HepG2 (cell line): Measurements from ENCODE around the gene SYCE3. TPM values are rescaled to one million over a fixed set of nuclear protein-coding genes. Genes with fewer than 3 reads are reported as not detected.

ENCODE experiments used
- ATAC-seq: fragments of 200-7000 bp; cut with Tn5 transposase; 3 replicates; pipeline ENCODE4 v1.9.1; 2020; ENCODE audit warnings: mild to moderate bottlenecking, moderate library complexity
- BruUV-seq: library from RNA; stranded (reverse); fragments of 400-500 nt; replicated peaks from 2 replicates; lab custom pipeline; 2021; lab: Mats Ljungman, UMichigan
- CTCF ChIA-PET: fragments of 300-600 bp; formaldehyde crosslinking; extraction: SDS; loops from one replicate; lab custom pipeline; 2021; ENCODE audit warnings: low total read pairs, inconsistent platforms, low intra/inter-chr PET ratio; lab: Yijun Ruan, JAX
- POLR2A ChIA-PET: fragments of 350-600 bp; sonication (Branson Sonifier 250); formaldehyde crosslinking; loops from one replicate; lab custom pipeline; 2020; ENCODE audit warnings: antibody characterized with exemption, inconsistent platforms; lab: Yijun Ruan, JAX
- DNase-seq: peaks from one replicate; pipeline ENCODE4 v3.0.0-alpha.2; 2015; ENCODE audit warnings: low spot score
- FAIRE-seq: peaks from 3 replicates; lab custom pipeline; 2011; peaks lifted over from hg19 to GRCh38; lab: Jason Lieb, UNC
- H2AFZ ChIP-seq: one replicate; pipeline ENCODE4 v1.6.1; 2011; ENCODE audit warnings: low read length, inconsistent platforms
- H3K27ac ChIP-seq: fragments of 300-600 bp; 3 replicates; pipeline ENCODE4 v1.8.0; 2011; ENCODE audit warnings: mixed run types, mild to moderate bottlenecking, mixed read lengths, low read length, inconsistent platforms; ENCODE audit not compliant: insufficient read depth; ENCODE audit errors: extremely low read length
- H3K27me3 ChIP-seq, 2 experiments: fragments of 200-600 bp in 1 of 2; 2 replicates in 1 of 2; 3 replicates in 1 of 2; pipeline versions ENCODE4 v1.6.0 to v1.8.0; 2011; ENCODE audit warnings: low read length in 2 of 2, mild to moderate bottlenecking in 2 of 2, moderate library complexity in 2 of 2, inconsistent platforms in 1 of 2; ENCODE audit not compliant: insufficient read depth in 2 of 2, control insufficient read depth in 1 of 2
- H3K36me3 ChIP-seq, 2 experiments: fragments of 200-600 bp in 1 of 2; replicated peaks in 1 of 2; 2 replicates in 1 of 2; 3 replicates in 1 of 2; pipeline versions ENCODE4 v1.5.1 to v1.8.0; 2011; ENCODE audit warnings: low read length in 2 of 2, inconsistent platforms in 1 of 2; ENCODE audit not compliant: insufficient read depth in 2 of 2, control insufficient read depth in 1 of 2
- H3K4me1 ChIP-seq: 2 replicates; pipeline ENCODE4 v1.5.1; 2012; ENCODE audit warnings: low read length, inconsistent platforms; ENCODE audit not compliant: insufficient read depth
- H3K4me2 ChIP-seq: 2 replicates; pipeline ENCODE4 v1.6.0; 2011; ENCODE audit warnings: low read depth, low read length, inconsistent platforms
- H3K4me3 ChIP-seq, 3 experiments: fragments of 200-600 bp in 1 of 3; sonication (generic), shearing (Covaris generic) in 1 of 3; replicated peaks in 1 of 3; 2 replicates each; pipeline ENCODE4 v1.5.1; 2011 to 2016; ENCODE audit warnings: low read length in 3 of 3, inconsistent platforms in 2 of 3, low read depth in 2 of 3, mild to moderate bottlenecking in 2 of 3, control low read depth in 1 of 3, mixed read lengths in 1 of 3; ENCODE audit not compliant: insufficient read depth in 1 of 3
- H3K79me2 ChIP-seq: one replicate; pipeline ENCODE4 v1.6.1; 2011; ENCODE audit warnings: low read length, inconsistent platforms; ENCODE audit not compliant: insufficient read depth
- H3K9ac ChIP-seq: 2 replicates; pipeline ENCODE4 v1.6.0; 2011; ENCODE audit warnings: mild to moderate bottlenecking, low read depth, low read length, inconsistent platforms; ENCODE audit not compliant: insufficient read depth
- H3K9me3 ChIP-seq: 2 replicates; pipeline ENCODE4 v1.5.1; 2012; ENCODE audit warnings: mild to moderate bottlenecking, low read length
- H4K20me1 ChIP-seq: 2 replicates; pipeline ENCODE4 v1.6.0; 2011; ENCODE audit warnings: inconsistent platforms, mild to moderate bottlenecking, low read length, moderate library complexity; ENCODE audit not compliant: insufficient read depth
- MAFF ChIP-seq: IDR thresholded peaks from 2 replicates; pipeline ENCODE4 v1.6.1; 2011; ENCODE audit warnings: low read depth, low read length, improper control_type of control experiment
- NFE2L2 ChIP-seq: fragments of 150-350 bp; IDR thresholded peaks from 2 replicates; pipeline ENCODE4 v1.6.1; 2014; ENCODE audit warnings: low read length
- PRDM15 ChIP-seq: sonication (generic); formaldehyde crosslinking; IDR thresholded peaks from 2 replicates; pipeline ENCODE4 v1.4.0; 2020; ENCODE audit warnings: missing genetic modification reagents
- RCOR2 ChIP-seq: IDR thresholded peaks from 2 replicates; pipeline ENCODE4 v1.6.1; 2016; ENCODE audit warnings: missing biosample characterization, missing genetic modification reagents
- REL ChIP-seq: sonication (generic); formaldehyde crosslinking; conservative IDR thresholded peaks from 2 replicates; pipeline ENCODE4 v1.8.0; 2022; ENCODE audit warnings: mild to moderate bottlenecking, missing genetic modification reagents, moderate library complexity
- RNF2 ChIP-seq: fragments of 450-650 bp; conservative IDR thresholded peaks from 2 replicates; pipeline ENCODE4 v1.6.1; 2016; ENCODE audit warnings: low read depth
- ZNF17 ChIP-seq: sonication (generic); formaldehyde crosslinking; IDR thresholded peaks from 2 replicates; pipeline ENCODE4 v1.5.0; 2020; ENCODE audit warnings: mild to moderate bottlenecking, missing genetic modification reagents
- ZNF766 ChIP-seq: sonication (generic); formaldehyde crosslinking; IDR thresholded peaks from 2 replicates; pipeline ENCODE4 v1.5.0; 2020; ENCODE audit warnings: missing genetic modification reagents, borderline replicate concordance
- ZNF772 ChIP-seq: sonication (generic); formaldehyde crosslinking; IDR thresholded peaks from 2 replicates; pipeline ENCODE4 v1.5.0; 2020; ENCODE audit warnings: mild to moderate bottlenecking, missing genetic modification reagents
- WGBS: methylation state at CpG from one replicate; pipeline ENCODE4 v1.1.6; 2017; ENCODE audit warnings: low lambda C conversion rate; 5-methylcytosine and 5-hydroxymethylcytosine counted together
- in situ Hi-C: cut with HindIII; loops from 2 replicates; pipeline ENCODE4 v1.10.0; 2017; ENCODE audit warnings: low pct_unique_long_range_greater_than_20kb; ENCODE audit not compliant: extremely low pct_ligation_motif_present
- intact Hi-C: fragments of 100-400 bp; cut with micrococcal nuclease; formaldehyde crosslinking; loops from one replicate; pipeline ENCODE4 v1.10.0; 2022; ENCODE audit not compliant: unreplicated experiment
- polyA plus RNA-seq, 8 experiments: library from polyadenylated mRNA; depleted of rRNA in 3 of 8; stranded (reverse) in 7 of 8; unstranded in 1 of 8; fragments of >200 nt; fragmentation: Illumina TruSeq in 4 of 8; extraction: Trizol in 4 of 8; gene quantifications; 2 replicates each; pipeline versions ENCODE4 v1.2.1 to v1.2.3, GENCODE V29; 2011 to 2016; ENCODE audit warnings: low read depth in 4 of 8, missing spikeins in 1 of 8, mixed read lengths in 1 of 8; ENCODE audit not compliant: insufficient read depth in 1 of 8
- total RNA-seq, 5 experiments: library from RNA; depleted of rRNA; stranded (reverse); fragments of >200 nt; fragmentation: Illumina TruSeq; extraction: Trizol; gene quantifications; 2 replicates each; pipeline ENCODE4 v1.2.3, GENCODE V29; 2016; ENCODE audit warnings: low read depth in 1 of 5
- TF ChIP-seq, protein P1 (sequence below): sonication (generic); formaldehyde crosslinking; IDR thresholded peaks from 2 replicates; pipeline ENCODE4 v1.5.1; 2020; ENCODE audit warnings: mild to moderate bottlenecking, missing genetic modification reagents
- TF ChIP-seq, protein P2 (sequence below): sonication (generic); formaldehyde crosslinking; IDR thresholded peaks from 2 replicates; pipeline ENCODE4 v1.5.0; 2020; ENCODE audit warnings: mild to moderate bottlenecking, missing genetic modification reagents, borderline replicate concordance

SYCE3 gene
- total and polyA plus RNA-seq, 2 of the 13 experiments (the other 11 are each of a cell fraction or from before 2014, with no cell fraction given): not detected

DNA sequence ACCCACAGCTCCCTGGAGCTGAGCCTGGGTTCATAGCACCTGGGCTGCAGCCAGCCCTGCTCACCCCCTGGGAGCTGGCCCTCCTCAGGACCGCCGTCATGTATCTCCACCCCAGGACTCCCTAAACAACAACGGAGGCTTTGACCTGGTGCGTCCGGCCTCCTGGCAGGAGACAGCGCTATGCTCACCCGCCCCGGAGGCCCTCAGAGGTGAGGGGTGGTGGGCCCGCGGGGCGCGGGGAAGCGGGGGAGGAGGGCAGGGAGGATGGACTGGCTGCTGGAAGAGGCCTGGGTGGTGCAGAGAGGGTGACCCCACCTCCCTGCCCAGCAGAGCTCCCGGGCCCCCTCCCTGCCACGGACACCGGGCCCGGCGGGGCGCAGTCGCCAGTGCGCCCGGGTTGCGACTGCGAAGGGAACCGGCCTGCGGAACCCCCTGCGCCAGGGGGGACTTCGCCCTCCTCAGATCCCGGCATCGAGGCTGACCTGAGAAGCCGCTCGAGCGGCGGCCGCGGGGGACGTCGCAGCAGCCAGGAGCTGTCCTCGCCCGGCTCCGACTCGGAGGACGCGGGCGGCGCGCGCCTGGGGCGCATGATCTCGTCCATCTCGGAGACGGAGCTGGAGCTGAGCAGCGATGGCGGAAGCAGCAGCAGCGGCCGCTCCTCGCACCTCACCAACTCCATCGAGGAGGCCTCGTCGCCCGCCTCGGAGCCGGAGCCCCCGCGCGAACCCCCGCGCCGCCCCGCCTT is 41.0 kb upstream of the SYCE3 start (continued):
- TF ChIP-seq PRDM15 (CRISPR knock-in tag) (no peak), ZNF772 (CRISPR knock-in tag) (no peak), REL (CRISPR knock-in tag) (no peak)
- TF ChIP-seq, all 625 proteins: peak for 0

DNA sequence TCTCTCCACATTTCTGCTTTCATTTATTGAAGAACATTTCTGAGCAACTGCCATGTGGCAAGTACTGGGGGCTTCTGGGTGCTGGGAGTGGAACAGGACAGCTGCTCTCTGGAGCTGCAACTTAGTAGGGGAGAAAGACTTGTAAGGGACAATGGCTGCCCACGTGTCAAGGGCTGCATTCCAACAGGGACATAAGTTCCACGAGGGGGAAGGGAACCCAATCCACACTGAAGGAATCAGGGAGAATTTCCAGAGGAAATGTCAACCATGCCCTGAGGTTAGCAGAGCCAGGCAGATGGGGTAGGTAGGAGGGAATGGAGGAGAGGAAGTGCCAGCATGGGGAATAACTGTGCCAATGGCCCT is 39.6 kb upstream of the SYCE3 start:
- DNase-seq (no peak), ATAC-seq (no peak), FAIRE-seq (no peak)
- H4K20me1 ChIP-seq: no peaks in the 10 kb centered on the region; the same call in 1 of the 2 replicates
- no peak overlapping the region for H3K9ac ChIP-seq
- WGBS: 11% methylated on average over 2 of the region's 2 CpGs
- no peak overlapping the region for H2AFZ ChIP-seq
- H3K27me3 ChIP-seq: peaks cover 0 to 2% of the 10 kb centered on the region in 2 experiments; a peak in 2 of 5 replicates
- no peak overlapping the region for H3K4me2 ChIP-seq
- peaks cover 15% of the 10 kb centered on the region for H3K4me1 ChIP-seq
- no peaks in the 10 kb centered on the region for H3K9me3 ChIP-seq
- in situ Hi-C loops (no loop called here), intact Hi-C loops (no loop called here)
- no peaks in the 10 kb centered on the region for H3K36me3 ChIP-seq
- ChIA-PET POLR2A (interaction anchor here (1.1 kb wide), 1 partner anchor 20 kb away, joined by 4 read pairs; the partner anchor contains the start of gene CHKB), CTCF (no interaction called here)
- no peaks in the 10 kb centered on the region for H3K79me2 ChIP-seq
- H3K27ac ChIP-seq: no peak overlapping the region
- H3K4me3 ChIP-seq: no peak overlapping the region
- no TSS peak for BruUV-seq
- TF ChIP-seq ZNF17 (no peak), MAFF (no peak), ZNF766 (CRISPR knock-in tag) (no peak), NFE2L2 (no peak), RNF2 (no peak), RCOR2 (CRISPR knock-in tag) (no peak)
- TF ChIP-seq, protein P1, sequence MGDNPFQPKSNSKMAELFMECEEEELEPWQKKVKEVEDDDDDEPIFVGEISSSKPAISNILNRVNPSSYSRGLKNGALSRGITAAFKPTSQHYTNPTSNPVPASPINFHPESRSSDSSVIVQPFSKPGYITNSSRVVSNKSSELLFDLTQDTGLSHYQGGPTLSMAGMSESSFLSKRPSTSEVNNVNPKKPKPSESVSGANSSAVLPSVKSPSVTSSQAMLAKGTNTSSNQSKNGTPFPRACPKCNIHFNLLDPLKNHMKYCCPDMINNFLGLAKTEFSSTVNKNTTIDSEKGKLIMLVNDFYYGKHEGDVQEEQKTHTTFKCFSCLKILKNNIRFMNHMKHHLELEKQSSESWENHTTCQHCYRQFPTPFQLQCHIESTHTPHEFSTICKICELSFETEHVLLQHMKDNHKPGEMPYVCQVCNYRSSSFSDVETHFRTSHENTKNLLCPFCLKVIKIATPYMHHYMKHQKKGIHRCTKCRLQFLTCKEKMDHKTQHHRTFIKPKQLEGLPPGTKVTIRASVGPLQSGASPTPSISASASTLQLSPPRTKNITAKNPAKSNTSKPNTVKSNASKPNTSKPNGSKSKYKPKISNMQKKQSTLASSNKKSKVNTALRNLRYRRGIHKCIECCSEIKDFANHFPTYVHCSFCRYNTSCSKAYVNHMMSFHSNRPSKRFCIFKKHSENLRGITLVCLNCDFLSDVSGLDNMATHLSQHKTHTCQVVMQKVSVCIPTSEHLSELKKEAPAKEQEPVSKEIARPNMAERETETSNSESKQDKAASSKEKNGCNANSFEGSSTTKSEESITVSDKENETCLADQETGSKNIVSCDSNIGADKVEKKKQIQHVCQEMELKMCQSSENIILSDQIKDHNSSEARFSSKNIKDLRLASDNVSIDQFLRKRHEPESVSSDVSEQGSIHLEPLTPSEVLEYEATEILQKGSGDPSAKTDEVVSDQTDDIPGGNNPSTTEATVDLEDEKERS: no peak
- TF ChIP-seq, protein P2, sequence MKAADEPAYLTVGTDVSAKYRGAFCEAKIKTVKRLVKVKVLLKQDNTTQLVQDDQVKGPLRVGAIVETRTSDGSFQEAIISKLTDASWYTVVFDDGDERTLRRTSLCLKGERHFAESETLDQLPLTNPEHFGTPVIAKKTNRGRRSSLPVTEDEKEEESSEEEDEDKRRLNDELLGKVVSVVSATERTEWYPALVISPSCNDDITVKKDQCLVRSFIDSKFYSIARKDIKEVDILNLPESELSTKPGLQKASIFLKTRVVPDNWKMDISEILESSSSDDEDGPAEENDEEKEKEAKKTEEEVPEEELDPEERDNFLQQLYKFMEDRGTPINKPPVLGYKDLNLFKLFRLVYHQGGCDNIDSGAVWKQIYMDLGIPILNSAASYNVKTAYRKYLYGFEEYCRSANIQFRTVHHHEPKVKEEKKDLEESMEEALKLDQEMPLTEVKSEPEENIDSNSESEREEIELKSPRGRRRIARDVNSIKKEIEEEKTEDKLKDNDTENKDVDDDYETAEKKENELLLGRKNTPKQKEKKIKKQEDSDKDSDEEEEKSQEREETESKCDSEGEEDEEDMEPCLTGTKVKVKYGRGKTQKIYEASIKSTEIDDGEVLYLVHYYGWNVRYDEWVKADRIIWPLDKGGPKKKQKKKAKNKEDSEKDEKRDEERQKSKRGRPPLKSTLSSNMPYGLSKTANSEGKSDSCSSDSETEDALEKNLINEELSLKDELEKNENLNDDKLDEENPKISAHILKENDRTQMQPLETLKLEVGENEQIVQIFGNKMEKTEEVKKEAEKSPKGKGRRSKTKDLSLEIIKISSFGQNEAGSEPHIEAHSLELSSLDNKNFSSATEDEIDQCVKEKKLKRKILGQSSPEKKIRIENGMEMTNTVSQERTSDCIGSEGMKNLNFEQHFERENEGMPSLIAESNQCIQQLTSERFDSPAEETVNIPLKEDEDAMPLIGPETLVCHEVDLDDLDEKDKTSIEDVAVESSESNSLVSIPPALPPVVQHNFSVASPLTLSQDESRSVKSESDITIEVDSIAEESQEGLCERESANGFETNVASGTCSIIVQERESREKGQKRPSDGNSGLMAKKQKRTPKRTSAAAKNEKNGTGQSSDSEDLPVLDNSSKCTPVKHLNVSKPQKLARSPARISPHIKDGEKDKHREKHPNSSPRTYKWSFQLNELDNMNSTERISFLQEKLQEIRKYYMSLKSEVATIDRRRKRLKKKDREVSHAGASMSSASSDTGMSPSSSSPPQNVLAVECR (CRISPR knock-in tag): no peak
